OCI-LY1 (cell line): ENCODE measurements around the gene DHRS9.

Experiments used
- H2AFZ ChIP-seq: fragments of 200-600 bp; sonication (generic), shearing (Covaris generic); 2 replicates; pipeline ENCODE4 v1.6.0; 2014; ENCODE audit warnings: antibody characterized with exemption, mild to moderate bottlenecking, low read length
- H3F3A ChIP-seq: fragments of 200-600 bp; sonication (generic), shearing (Covaris generic); 2 replicates; pipeline ENCODE4 v1.6.0; 2014; ENCODE audit warnings: mild to moderate bottlenecking, antibody characterized with exemption, low read length, moderate library complexity; ENCODE audit not compliant: insufficient read depth
- H3K27ac ChIP-seq: fragments of 200-600 bp; sonication (generic); 2 replicates; pipeline ENCODE4 v1.5.1; 2014; ENCODE audit warnings: low read length, mixed run types, mild to moderate bottlenecking, low read depth; ENCODE audit not compliant: poor library complexity, severe bottlenecking
- H3K27me3 ChIP-seq: fragments of 200-600 bp; sonication (generic); 2 replicates; pipeline ENCODE4 v1.6.0; 2014; ENCODE audit warnings: antibody characterized with exemption, mild to moderate bottlenecking, low read length, moderate library complexity; ENCODE audit not compliant: insufficient read depth
- H3K36me3 ChIP-seq: fragments of 200-600 bp; sonication (generic); 2 replicates; pipeline ENCODE4 v1.6.1; 2014; ENCODE audit warnings: mild to moderate bottlenecking, antibody characterized with exemption, low read length, moderate library complexity, mixed read lengths; ENCODE audit not compliant: insufficient read depth
- H3K4me1 ChIP-seq: fragments of 200-600 bp; sonication (generic); 2 replicates; pipeline ENCODE4 v1.5.1; 2014; ENCODE audit warnings: mild to moderate bottlenecking, low read length, moderate library complexity; ENCODE audit not compliant: insufficient read depth, severe bottlenecking
- H3K4me2 ChIP-seq: fragments of 200-600 bp; sonication (generic), shearing (Covaris generic); 2 replicates; pipeline ENCODE4 v1.6.1; 2014; ENCODE audit warnings: low read length
- H3K4me3 ChIP-seq: fragments of 200-600 bp; sonication (generic); 2 replicates; pipeline ENCODE4 v1.5.1; 2014; ENCODE audit warnings: low read length, low read depth, mild to moderate bottlenecking, mixed read lengths; ENCODE audit not compliant: poor library complexity, severe bottlenecking
- H3K79me2 ChIP-seq: fragments of 200-600 bp; shearing (Covaris generic); 2 replicates; pipeline ENCODE4 v1.6.1; 2016; ENCODE audit warnings: mixed run types, low read length, mixed read lengths; ENCODE audit not compliant: insufficient read depth
- H3K9ac ChIP-seq: fragments of 200-600 bp; sonication (generic), shearing (Covaris generic); 2 replicates; pipeline ENCODE4 v1.6.1; 2014; ENCODE audit warnings: mild to moderate bottlenecking, low read length, mixed read lengths
- H3K9me2 ChIP-seq: fragments of 200-600 bp; sonication (generic), shearing (Covaris generic); 2 replicates; pipeline ENCODE4 v1.6.1; 2014; ENCODE audit warnings: low read depth, mild to moderate bottlenecking, low read length, mixed read lengths
- H3K9me3 ChIP-seq: fragments of 200-600 bp; shearing (Covaris generic); 2 replicates; pipeline ENCODE4 v1.6.1; 2014; ENCODE audit warnings: low read length, mixed read lengths
- H4K20me1 ChIP-seq: fragments of 200-600 bp; sonication (generic), shearing (Covaris generic); 2 replicates; pipeline ENCODE4 v1.6.0; 2016; ENCODE audit warnings: mild to moderate bottlenecking, low read length; ENCODE audit not compliant: insufficient read depth
- EZH2 ChIP-seq: fragments of 200-600 bp; sonication (generic), shearing (Covaris generic); IDR thresholded peaks from 2 replicates; pipeline ENCODE4 v1.8.0; 2017; ENCODE audit warnings: borderline replicate concordance, mixed run types, mild to moderate bottlenecking, antibody characterized with exemption, low read length, moderate library complexity, mixed read lengths
- TF ChIP-seq, protein P1 (sequence below): fragments of 200-600 bp; sonication (generic), shearing (Covaris generic); IDR thresholded peaks from 2 replicates; pipeline ENCODE4 v1.5.1; 2017; ENCODE audit warnings: mild to moderate bottlenecking, antibody characterized with exemption, low read length, moderate library complexity, mixed read lengths

The DHRS9 gene

DNA sequence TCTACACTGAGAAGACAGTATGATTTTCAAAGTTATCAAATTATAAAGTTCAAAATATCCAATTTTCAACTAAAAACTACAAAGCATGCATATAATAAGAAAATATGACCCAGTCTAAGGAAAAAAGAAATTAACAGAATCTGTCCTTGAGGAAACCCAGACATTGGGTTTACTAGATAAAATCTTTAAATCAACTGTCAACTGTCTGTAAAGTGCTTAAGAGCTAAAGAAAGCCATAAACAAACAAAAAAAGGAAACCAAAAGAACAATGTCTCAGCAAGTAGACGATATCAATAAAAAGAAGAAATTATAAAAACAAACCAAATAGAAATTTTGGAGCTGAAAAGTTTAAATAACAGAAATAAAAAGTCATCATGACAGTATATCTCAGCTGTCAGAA, 27.8 kb upstream of the DHRS9 start:
- no peak overlapping the region for H2AFZ ChIP-seq
- no peak overlapping the region for H3K4me2 ChIP-seq
- no peak overlapping the region for H3K27ac ChIP-seq
- H3K79me2 ChIP-seq: no peaks in the 10 kb centered on the region
- no peaks in the 10 kb centered on the region for H3K9me3 ChIP-seq
- no peak overlapping the region for H3K4me3 ChIP-seq
- H3K9ac ChIP-seq: no peak overlapping the region
- no peaks in the 10 kb centered on the region for H3F3A ChIP-seq
- H4K20me1 ChIP-seq: no peaks in the 10 kb centered on the region
- no peak for TF ChIP-seq EZH2
- TF ChIP-seq, protein P1, sequence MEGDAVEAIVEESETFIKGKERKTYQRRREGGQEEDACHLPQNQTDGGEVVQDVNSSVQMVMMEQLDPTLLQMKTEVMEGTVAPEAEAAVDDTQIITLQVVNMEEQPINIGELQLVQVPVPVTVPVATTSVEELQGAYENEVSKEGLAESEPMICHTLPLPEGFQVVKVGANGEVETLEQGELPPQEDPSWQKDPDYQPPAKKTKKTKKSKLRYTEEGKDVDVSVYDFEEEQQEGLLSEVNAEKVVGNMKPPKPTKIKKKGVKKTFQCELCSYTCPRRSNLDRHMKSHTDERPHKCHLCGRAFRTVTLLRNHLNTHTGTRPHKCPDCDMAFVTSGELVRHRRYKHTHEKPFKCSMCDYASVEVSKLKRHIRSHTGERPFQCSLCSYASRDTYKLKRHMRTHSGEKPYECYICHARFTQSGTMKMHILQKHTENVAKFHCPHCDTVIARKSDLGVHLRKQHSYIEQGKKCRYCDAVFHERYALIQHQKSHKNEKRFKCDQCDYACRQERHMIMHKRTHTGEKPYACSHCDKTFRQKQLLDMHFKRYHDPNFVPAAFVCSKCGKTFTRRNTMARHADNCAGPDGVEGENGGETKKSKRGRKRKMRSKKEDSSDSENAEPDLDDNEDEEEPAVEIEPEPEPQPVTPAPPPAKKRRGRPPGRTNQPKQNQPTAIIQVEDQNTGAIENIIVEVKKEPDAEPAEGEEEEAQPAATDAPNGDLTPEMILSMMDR: no peak
- H3K36me3 ChIP-seq: no peaks in the 10 kb centered on the region
- H3K4me1 ChIP-seq: no peaks in the 10 kb centered on the region
- H3K27me3 ChIP-seq: no peaks in the 10 kb centered on the region
- H3K9me2 ChIP-seq: no peaks in the 10 kb centered on the region

DNA sequence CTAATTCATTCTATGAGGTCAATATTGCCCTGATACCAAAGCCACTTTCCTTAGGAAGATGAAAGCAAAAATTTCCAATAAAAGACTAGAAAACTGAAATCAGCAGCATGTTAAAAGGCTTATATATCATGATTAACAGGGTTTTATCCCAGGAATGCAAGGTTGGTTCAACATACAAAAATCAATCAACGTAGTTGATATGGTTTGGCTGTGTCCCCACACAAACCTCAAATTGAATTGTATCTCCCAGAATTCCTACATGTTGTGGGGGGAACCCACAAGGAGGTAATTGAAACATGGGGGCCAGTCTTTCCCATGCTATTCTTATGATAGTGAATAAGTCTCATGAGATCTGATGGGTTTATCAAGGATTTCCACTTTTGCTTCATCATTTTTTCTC, 26.5 kb upstream of the DHRS9 start:
- no peak overlapping the region for H3K27ac ChIP-seq
- H3K9me2 ChIP-seq: no peaks in the 10 kb centered on the region
- no peak for TF ChIP-seq EZH2
- no peaks in the 10 kb centered on the region for H3K36me3 ChIP-seq
- no peak overlapping the region for H3K4me3 ChIP-seq
- H2AFZ ChIP-seq: no peak overlapping the region
- no peaks in the 10 kb centered on the region for H3K9me3 ChIP-seq
- H3F3A ChIP-seq: no peaks in the 10 kb centered on the region
- no peak overlapping the region for H3K4me2 ChIP-seq
- no peaks in the 10 kb centered on the region for H4K20me1 ChIP-seq
- H3K79me2 ChIP-seq: no peaks in the 10 kb centered on the region
- no peaks in the 10 kb centered on the region for H3K4me1 ChIP-seq
- no peaks in the 10 kb centered on the region for H3K27me3 ChIP-seq
- no peak overlapping the region for H3K9ac ChIP-seq

DNA sequence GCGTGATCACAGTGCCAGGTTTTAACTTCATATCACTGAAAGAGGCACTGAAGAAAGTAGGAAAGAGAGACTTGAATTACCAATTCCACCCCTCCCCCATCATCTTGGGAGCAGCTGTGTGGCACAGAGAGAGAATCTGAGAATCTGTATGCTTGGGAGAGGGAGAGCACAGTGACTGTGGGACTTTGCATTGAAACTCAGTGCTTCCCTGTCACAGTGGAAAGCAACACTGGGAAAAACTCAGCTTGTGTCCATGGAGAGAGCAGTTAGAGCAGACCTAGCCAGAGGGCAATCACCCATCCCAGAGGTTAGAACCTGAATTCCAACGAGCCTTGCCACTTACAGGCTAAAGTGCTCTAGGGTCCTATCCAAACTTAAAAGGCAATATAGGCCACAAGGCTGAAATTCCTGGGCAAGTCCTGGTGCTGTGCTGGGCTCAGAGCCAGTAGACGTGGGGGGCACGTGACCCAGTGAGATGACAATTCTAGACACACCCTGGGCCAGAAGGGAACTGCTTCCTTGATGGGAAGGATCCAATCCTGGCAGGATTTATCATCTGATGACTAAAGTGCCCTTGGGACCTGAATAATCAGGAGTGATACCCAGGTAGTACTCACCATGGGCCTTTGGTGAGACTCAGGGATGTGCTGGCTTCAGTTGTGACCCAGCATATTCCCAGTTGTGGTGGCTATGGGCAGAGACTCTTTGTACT, 22.8 kb upstream of the DHRS9 start:
- Histone ChIP-seq H2AFZ (no peak overlapping the region), H3F3A (no peaks in the 10 kb centered on the region), H3K27ac (no peak overlapping the region), H3K79me2 (no peaks in the 10 kb centered on the region), H3K4me1 (no peaks in the 10 kb centered on the region), H3K9me2 (no peaks in the 10 kb centered on the region), H4K20me1 (no peaks in the 10 kb centered on the region), H3K4me3 (no peak overlapping the region), H3K4me2 (no peak overlapping the region), H3K36me3 (no peaks in the 10 kb centered on the region), H3K9ac (no peak overlapping the region), H3K27me3 (no peaks in the 10 kb centered on the region), H3K9me3 (no peaks in the 10 kb centered on the region)
- TF ChIP-seq, protein P1: no peak
- no peak for TF ChIP-seq EZH2
